ENCODE results near the gene RNF214.

- no peak for TF ChIP-seq CTCF (conservative IDR thresholded peaks at IDR 0.05; ENCODE audit: low read depth, low read length)
- TF ChIP-seq EZH2phosphoT487 (IDR thresholded peaks at IDR 0.05; ENCODE audit: borderline replicate concordance, low read length) = no peak
- TF ChIP-seq EZH2 (IDR thresholded peaks at IDR 0.05; ENCODE audit: low read length, unreplicated experiment) = no peak
Observed at GRCh38 chr11:117228091-117228490, 4.4 kb upstream of the RNF214 start.

All from PC-3 (cell line).